ENCODE data around the gene TRPV2. TPM values are rescaled to one million over a fixed set of nuclear protein-coding genes. Genes with fewer than 3 reads are reported as not detected.

Gene TRPV2
- total RNA-seq, 1 experiment from 2014 or later = 105 TPM

DNA sequence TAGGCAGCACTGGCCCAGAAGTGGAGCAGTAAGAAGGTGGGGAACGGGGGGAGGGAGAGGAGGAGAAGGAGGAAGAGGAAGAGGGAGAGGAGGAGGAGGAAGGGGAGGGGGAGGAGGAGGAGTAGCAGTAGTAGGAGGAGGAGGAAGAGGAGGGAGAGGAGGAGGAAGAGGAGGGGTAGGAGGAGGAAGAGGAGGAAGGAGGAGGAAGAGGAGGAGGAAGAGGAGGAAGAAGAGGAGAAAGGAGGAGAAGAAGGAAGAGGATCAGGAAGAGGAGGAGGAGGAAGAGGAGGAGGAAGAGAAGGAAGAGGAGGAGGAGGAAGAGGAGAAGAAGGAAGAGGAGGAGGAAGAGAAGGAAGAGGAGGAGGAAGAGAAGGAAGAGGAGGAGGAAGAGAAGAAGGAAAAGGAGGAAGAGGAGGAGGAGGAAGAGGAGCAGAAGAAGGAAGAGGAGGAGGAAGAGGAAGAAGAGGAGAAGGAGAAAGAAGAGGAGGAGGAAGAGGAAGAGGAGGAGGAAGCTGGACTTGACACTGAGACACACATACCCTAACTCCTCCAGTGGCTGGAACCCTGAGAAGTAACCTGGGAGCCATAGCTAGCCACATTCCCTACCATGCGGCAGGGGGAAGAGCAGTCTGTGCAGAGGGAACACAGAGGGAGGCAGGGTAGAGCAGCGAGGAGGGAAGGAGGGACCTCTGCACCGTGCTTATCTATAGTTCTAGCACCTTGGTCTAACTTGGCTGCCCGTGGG is 40.8 kb downstream of the TRPV2 start:
- DNase-seq (ENCODE audit: low read depth) = no peak

DNA sequence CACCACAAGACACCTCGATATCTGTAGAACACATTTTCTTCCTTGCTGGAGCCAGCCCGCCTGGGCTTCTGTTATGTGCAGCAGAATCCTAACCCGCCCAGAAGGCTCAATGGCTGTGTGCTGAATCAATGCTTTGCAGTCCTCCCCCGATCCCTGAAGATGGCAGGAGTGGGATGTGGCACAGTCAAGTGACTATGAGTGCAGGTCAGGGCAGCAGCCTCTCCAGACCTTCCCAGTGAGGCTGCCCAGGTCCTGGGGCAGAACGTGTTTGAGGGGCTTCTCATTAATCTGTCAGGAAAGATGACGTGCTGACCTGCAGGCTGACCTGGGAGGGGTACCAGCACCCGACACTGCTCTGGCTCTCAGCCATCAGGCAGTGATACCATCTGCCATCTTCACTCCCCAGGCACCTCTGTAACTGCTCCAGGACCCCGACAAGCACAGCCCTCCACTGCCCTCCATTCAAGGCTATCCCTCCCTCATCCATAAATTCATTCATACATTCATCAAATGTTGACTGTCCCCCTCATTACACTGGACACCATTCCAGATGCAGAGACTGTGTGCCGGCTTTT is 41.5 kb downstream of the TRPV2 start:
- DNase-seq (ENCODE audit: low read depth) = no peak

DNA sequence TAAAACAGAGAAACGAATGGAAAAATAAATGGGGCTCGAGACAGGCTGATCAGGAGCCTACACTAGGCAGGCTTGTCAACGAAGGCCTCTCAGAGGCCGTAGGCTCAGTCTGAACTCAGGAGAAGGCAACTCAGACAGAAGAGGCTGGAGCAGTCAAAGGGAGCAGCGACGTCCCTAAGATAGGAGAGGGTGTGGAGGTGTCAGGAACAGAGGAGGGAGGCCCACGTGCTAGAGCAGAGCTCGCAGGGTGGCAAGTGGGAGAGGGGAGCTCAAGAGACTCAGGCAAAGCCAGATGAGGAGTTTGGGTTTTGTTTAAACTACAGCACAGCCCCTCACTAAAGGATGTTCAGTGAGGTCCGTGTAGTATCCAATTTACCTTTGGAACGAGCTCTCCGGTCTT is 43.9 kb downstream of the TRPV2 start:
- DNase-seq (ENCODE audit: low read depth) = no peak

DNA sequence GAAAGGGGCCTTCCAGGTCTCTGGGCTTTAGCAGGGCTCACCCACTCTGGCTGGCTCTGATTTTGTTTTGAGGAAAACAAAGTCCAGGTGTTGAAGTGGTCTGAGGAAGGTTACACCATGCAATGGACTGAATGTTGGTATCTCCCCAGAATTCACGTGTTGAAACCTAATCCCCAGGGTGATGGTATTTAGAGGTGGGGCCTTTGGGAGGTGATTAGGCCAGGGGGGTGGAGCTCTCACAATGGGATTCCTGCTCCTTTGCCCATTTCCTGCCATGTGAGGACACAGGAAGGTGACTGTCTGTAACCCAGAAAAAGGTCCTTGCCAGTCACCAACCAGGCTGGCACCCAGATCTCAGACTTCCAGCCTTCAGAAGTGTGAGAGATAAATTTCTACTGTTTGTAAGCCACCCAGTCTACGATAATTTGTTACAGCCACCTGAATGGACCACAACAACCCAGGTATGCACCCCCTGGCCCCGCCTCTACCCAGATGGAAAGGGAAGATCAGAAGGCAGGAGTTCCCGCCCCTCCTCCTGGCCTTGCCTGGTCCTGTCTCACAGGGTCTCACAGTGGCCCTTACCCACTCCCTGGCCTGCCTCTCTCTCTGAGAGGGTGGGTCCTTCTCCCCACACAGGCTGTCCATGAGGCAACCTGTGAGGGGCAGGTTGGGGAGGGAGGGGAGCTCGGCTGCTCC is 44.6 kb downstream of the TRPV2 start:
- DNase-seq (ENCODE audit: low read depth) = peak; percentile 61

DNA sequence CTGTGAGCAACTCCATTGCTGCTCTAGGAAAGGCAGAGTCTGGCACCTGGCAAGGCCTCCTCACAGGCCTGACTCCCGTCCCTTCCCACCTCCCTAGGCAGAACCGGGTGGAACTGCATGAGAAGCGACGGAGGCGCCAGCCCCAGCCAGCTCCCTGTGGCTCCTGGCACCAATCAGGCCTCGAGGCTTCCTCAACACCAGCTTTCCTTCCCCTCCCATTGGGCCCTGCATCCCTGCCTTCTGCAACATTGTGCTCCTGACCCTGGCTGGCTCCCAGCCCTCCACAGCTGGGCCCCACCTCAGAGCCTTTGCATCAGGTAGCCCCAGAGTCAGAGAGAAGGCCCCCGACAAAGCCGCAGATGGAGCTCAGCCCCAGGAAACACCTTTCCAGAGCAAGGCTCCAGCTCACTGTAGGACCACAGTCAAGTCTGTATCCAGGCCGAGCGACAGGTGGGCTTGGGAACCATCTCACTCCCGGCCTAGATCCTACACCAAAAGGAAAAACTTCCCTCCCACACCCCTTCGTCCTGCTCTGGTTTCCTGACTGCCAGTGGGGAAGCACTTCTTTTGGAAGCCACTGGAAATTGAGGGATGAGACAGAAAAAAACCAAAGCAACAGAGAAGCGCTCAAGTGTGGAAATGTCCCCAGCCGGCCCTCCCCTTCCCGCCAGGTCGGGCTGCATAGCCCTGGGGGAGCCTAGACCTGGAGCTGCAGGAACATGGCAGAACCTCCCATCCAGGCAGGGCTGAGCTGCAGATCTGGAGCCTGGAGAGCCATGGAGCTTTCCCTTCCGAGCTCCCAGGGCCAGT is 45.6 kb downstream of the TRPV2 start:
- DNase-seq (ENCODE audit: low read depth) = no peak

DNA sequence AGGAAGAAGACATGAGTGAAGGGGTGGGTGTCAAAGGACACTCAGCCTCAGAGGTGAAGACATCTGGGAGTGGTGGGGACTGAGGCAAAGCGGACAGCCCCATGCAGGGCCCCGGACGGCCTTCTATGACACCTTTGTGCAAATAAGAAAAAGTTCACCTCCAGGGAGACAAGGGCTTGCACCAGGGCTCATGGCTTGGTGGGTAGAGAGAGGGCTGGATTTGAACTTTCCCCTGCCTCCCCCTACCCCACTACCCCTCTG is 46.2 kb downstream of the TRPV2 start:
- DNase-seq (ENCODE audit: low read depth) = no peak

DNA sequence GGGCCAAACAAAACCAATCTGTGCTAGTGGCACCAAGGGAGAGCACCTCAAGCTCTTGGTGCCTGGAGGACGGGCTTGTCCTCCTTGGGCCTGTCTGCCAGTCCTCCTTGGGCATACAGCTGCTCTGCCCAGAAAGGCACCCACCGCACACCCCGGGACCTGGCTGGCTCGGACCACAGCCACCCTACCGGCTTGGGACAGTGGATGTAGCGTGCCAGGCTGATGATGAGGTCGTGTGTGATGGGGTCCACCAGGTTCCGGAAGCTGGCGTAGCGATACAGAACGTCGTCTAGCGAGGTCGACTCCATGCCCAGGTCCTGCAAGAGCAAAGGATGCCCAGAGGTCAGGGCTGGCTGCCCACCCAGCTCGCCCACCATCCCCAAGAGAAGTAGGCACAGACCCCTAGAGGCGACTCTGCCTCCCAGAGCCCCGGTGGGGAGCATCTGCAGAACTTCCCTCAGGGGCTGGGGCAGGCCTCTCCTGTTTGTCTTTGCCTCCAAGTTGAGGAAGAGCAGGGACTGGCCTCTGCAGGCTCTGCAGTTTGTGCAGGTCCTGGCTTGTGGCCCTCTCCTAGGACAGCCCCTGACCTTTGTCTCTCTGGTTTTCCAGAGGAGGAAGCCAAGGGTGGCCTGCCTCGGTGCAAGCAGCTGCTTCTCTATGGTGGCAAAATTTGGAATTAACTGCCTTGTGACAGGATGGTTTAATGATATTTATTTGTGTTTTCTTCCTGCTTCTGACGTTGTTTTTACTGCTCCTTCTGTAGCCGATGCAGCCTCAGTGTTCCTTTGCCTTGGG is 46.9 kb downstream of the TRPV2 start:
- DNase-seq (ENCODE audit: low read depth) = no peak

DNA sequence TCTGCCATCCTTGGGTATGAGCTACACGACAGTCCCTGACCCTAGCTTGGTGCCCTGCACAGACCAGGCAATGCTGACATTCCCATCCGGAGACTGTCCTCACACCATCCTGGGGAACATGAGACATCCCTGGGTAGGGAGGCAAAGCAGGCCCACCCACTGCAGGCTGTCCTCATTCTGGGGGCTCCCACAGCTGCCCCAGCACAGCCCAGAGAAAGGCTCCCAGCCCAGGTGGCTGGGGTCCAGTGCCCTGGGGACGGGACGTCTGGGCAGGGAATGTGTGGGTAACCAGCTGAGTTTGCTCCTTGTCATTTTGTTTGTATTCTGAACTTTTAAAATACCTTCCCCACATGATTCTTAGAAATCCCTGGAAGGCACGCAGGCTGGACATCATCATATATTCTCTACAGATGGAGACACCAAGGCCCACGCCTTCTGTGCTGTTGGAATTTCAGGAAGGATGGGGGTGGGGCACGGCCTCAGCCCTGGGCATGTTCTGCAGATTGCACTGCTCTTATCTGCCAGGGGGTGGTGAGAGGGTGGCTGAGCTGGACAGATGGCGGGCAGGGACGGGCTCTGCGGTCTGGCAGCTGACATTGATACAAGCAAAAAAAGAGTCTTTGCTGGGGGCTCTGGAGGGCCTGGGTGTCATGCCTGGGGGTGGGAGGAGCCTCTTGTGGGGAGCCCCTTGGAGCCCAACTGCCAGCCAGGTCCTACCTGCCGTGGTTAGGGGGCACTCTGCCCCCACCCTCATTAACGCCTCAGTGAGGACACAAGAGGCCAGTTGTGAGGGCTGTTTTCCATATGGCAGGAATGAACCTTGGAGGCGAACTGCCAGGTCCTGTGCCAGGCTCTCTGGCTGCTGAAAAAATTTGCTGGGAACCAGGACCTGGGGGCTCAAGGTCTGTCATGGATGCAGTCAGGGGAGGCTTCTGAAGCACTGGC is 48.3 kb downstream of the TRPV2 start:
- DNase-seq (ENCODE audit: low read depth) = no peak

DNA sequence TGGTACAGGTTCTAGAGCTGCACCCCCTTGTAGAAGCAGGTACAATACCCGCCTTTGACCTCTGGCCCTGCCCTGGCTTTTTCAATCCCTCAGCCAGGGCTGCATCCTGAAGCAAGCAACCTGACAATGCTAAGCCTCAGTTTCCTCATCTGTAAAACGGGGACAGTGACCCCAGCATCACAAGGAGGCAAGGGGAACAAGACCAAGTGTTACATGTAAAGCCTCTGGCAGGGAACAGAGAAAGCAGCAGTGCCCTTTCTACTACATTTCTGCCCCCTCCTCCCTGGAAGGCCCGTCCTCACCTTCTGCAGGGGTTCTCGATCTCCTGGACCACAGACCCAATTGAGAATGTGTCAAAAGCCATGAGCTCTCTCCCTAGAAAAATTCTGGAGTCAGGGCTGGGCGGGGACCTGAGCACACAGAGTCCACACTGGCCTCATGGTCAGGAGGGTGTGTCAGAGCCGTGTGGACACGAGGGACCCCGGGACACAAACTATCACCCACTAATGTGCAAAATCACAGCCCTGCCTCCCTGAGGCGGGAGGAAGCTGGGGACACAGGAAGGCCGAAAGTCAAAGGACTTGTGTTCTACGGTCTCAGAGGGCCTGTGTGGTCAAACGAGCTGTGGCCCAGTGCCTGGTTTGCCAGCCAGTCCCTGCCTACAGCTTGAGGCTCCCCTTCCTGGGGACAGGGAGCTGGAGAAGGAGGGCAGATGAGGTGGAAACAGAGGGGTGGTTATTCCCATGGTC is 49.1 kb downstream of the TRPV2 start:
- DNase-seq (ENCODE audit: low read depth) = no peak

DNA sequence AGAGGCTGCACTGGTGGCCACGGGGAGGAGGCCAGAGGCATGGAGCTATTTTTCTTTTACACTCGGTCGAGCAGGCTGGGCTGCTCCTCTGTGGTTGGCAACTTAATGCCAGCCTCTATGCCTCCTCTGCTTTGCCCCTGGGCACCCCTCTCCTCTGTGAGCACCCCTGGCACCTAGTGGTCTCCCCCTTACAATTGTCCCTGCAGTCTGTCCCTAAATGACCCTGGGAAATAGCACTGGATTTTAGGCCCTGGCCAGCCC is 49.6 kb downstream of the TRPV2 start:
- no peak for DNase-seq (ENCODE audit: low read depth)

DNA sequence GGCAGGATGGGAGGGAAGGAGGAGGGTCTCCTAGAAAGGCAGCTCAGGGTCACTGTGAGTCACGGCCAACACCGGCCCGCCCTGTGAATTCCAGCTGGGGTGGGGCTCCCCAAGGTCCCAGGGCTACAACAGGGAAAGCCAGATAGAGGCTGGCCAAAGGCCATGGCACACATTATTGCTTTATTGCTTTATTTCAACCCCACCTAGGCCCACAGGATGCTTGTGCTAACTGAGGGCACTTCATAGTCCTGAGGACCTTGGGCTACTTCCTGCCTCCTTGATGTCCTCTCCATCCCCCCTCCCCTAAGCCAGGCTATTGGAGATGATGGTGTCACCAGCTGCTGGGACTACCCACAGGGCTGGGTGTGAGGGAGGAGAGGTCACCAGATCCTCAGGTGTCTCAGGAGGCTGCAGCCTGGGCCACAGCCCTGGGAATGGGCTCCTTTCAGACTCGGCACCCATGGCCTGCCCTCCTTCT is 50.5 kb downstream of the TRPV2 start:
- no peak for DNase-seq (ENCODE audit: low read depth)

DNA sequence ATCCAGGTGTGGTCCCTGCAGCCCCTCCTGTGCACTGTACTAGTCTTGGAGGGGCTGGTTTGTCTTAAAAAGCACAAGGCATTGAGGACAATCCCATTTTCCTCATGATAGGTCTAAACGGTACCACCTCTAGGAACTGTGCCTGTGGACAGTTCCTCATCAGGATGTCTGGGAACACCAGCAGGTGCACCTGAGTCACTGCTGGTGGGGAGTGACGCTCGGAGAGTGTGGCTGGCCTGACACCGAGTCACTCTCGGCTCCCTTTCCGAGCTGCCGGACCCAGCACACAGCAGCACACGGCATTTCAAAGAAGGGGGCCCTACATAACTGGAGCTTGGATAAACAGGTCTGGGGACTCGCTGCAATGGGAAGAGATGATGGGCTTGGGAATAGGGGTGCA is 51.0 kb downstream of the TRPV2 start:
- DNase-seq (ENCODE audit: low read depth) = no peak

DNA sequence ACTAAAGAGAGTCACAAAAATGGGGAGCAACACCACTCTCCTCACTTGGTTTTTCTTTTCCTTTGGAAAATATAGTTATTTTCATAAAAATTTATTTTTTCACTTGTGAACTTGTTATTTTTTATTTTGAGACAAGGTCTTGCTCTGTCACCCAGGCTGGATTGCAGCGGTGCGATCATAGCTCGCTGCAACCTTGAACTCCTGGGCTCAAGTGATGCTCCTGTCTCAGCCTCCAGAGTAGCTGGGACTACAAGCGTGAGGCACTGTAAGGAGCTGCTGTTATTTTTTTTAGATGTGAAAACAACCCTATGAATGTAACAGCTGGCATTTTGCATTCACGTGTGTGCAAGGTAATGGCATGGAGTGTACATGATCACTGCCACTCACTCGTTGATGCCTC is 51.7 kb downstream of the TRPV2 start:
- DNase-seq (ENCODE audit: low read depth) = no peak

DNA sequence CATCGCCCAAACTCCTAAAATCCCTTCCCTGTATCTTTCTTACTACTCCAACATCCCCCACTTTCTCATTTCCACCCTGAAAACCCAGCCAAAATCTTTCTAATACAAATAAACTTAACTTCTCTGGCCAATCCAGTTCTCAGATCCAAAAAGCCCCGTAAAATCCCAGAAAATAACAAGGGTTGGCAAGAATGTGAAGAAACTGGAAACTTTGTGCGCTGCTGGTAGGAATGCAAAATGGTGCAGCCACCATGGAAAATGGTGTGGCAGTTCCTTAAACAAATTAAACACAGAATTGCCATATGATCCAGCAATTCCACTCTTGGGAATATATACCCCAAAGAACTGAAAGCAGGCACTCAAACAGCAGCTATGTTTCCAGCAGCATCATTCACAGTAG is 52.5 kb downstream of the TRPV2 start:
- no peak for DNase-seq (ENCODE audit: low read depth)

DNA sequence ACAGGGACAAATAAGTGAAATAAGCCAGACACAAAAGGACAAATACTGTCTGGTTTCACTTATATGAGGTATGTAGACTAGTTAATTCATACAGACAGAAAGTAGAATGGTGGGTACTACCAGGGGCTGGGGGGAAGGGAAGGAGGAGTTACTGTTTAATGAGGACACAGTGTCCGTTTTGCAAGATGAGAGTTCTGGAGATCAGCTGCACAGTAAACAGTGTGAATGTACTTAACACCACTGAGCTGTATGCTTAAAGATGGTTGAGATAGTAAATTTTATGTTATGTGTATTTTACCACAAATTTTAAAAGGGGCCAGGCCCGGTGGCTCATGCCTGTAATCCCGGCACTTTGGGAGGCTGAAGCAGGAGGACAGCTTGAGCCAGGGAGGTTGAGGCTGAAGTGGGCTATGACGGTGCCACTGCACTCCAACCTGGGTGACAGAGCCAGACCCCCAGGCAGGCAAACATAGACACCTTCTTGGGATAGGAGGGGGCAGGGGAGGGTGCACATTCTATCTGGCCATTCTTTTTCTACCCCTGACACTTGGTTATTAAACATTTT is 53.1 kb downstream of the TRPV2 start:
- no peak for DNase-seq (ENCODE audit: low read depth)

DNA sequence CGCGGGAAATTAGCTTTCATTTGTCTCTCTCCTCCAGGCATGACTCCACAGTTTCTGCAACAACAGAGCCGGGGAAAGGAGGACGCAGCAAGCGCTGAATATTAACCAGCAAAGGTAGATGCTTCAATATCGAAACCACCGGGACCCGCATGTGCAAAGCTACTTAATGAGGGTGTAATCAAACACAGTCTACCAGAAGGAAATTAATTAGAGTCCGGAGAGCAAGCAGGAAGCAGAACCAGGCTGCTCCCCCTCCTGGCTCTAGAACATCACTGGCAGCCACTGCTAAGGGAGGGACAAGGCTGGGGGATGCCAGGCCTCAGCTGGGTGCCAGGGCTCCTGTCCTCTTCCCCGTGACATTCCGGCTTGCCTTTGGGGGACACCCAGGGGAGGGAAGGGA is 54.9 kb downstream of the TRPV2 start:
- no peak for DNase-seq (ENCODE audit: low read depth)

DNA sequence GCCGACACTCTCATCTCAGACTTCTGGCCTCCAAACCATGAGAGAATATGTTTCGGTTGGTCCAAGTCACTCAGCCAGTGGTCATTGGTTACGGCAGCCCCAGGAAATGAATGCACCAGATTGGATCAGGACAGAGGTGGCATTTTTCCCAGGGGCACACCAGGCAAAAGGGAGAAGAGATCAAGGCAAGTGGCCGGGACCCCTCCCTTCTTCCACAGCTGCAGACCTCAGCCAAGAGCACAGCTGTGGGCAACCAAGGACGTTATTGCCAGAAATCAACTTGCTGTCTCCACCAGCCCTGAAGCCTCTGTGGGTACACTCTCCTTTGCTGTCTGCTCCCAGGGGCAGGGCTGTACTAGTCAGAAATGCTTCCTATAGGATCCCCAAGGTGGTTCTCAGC is 55.9 kb downstream of the TRPV2 start:
- no peak for DNase-seq (ENCODE audit: low read depth)

DNA sequence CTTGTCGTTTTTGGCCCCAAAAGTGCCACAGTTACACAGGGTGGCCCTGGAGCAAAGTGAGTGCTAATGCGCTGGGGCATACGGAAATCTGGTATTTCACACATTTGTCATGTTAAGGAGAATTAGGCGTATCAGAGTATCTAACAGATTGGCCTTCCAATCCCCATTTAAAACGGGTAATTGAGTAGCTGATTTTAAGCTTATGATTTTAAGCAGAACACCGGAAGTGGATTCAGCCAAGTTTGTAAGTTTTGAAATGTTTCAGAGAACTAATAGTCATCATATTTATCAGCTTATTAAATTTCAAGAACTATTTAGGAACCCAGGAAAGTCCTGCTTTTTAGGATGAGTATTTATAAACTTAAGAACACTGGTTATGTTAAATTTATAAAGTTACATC is 57.2 kb downstream of the TRPV2 start:
- DNase-seq (ENCODE audit: low read depth) = no peak
